HG03354 (cell line): ENCODE results near the gene MYBBP1A.

Experiments
- ATAC-seq: cut with Tn5 transposase; IDR thresholded peaks from one replicate; pipeline ENCODE4 v1.9.1; 2021; ENCODE audit warnings: mild to moderate bottlenecking; ENCODE audit not compliant: unreplicated experiment, poor library complexity, severe bottlenecking

Gene MYBBP1A

DNA sequence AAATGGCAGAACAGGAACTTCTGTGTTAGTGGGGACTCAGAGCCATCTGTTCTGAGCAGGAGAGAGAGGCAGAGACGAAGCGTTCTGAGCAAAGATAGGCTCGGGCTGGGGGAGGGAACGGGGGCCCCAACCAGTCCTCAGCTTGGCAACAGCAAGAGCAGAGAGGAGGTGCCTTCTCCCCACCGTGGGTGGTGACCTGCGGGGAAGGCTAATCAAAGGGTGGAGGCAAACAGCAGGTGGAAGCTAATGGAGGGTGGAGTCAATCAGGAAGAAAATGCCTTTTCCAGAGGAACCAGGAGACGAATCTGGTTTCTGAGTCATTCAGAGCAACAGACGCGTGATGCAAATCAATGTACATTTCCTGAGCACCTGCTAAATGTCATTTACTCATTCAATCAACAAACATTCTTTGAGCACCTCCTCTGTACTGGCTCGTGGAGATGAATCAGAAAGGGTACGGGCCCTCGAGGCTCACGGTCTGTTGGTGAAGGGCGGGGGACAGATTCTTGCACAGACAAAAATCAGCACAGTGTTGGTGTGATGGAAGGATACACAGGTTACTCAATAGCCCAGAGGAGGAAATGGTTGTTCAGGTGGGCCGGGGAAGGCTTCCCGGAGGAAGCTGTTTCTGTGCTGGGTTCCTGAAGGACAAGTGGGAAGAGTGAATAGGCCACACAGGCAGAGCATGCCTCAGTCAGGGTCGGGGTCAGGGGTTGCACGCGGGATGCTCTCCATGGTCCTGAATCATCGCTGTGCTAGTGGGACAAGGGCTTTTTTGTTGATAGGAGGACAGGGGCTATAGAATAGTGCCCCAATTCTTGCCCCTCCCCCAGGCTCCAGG lies 62.2 kb downstream of the MYBBP1A start:
- ATAC-seq = no peak

DNA sequence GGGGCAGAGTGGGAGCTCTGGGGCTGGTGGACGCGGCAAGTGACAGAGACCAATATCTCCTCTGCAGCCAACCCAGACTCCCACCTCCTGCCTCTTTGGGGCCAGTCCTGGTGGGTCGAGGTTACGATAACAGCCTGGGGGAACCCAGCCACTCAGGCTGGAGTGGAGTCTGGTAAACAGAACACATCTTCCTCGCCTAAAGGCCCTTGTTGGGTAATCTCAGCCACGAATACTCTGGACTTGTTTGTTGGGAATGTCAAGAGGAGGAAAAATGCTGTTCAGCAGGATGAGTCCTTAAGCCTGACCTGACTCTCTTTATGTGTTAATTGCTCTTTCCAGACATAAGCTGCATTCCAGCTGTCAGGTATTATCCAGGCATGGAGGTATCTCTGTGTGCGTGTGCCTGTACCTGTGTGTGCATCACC lies 64.5 kb downstream of the MYBBP1A start:
- no peak for ATAC-seq

DNA sequence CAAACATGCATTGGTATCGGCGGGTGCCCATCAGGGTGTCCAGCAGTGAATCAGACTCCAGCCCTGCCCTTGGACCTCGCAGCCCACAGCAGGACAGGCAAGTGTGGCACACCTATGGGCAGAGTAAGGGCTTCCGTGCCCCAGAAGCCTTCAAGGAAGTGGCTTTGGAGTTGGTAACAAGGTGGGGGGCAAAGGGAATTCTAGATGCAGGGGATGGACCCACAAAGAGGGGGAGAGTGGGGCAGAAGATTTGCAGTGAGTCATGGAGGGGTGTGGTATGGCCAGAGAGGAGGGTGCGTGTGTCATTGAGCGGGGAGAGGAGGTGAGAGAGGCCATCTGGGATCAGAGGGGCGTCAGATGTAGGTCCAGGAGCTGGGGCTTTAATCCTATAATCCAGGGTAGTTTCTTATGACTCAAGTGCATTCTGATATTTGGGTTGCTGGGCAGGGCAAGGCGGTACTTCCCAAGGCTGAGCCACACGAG lies 65.0 kb downstream of the MYBBP1A start:
- no peak for ATAC-seq

- no peak for ATAC-seq
Measured at GRCh38 chr17:4488989-4489595, 66.1 kb downstream of the MYBBP1A start.
